Ovary (tissue), 9 donors: ENCODE measurements around the gene TP73. TPM values are rescaled to one million over a fixed set of nuclear protein-coding genes. Genes with fewer than 3 reads are reported as not detected.

Source experiments
- DNase-seq, 5 donors: peaks; one replicate each; pipeline ENCODE4 v3.0.0-alpha.2; 2019 to 2020
- H3K27ac ChIP-seq, 2 donors: fragments of 200-600 bp; one replicate each; pipeline versions ENCODE4 v1.5.1 to v1.8.0; 2019 to 2022
- H3K27me3 ChIP-seq: fragments of 200-600 bp; one replicate; pipeline ENCODE4 v1.8.0; 2022
- H3K36me3 ChIP-seq: fragments of 200-600 bp; sonication (generic); one replicate; pipeline ENCODE4 v1.5.1; 2019
- H3K4me1 ChIP-seq: one replicate; pipeline ENCODE4 v1.8.1; 2013; ENCODE audit warnings: mild to moderate bottlenecking, moderate library complexity; ENCODE audit not compliant: insufficient read depth
- H3K4me3 ChIP-seq: fragments of 200-600 bp; sonication (generic); one replicate; pipeline ENCODE4 v1.5.1; 2017
- H3K9me3 ChIP-seq, 2 donors: fragments of 200-600 bp in 1 of 2; sonication (generic) in 1 of 2; one replicate each; pipeline versions ENCODE4 v1.5.1 to v1.8.1; 2013 to 2019; ENCODE audit warnings: mild to moderate bottlenecking in 1 of 2, moderate library complexity in 1 of 2
- CTCF ChIP-seq, 3 donors: fragments of 450-650 bp in 2 of 3; fragments of 200-600 bp in 1 of 3; IDR thresholded peaks; one replicate each; pipeline versions ENCODE4 v1.5.1 to v1.8.0; 2016 to 2022; ENCODE audit warnings: antibody characterized with exemption in 3 of 3, mild to moderate bottlenecking in 1 of 3
- EP300 ChIP-seq: sonication (generic); formaldehyde crosslinking; IDR thresholded peaks from one replicate; pipeline ENCODE4 v1.6.1; 2017; ENCODE audit warnings: antibody characterized with exemption
- POLR2A ChIP-seq: fragments of 450-650 bp; IDR thresholded peaks from one replicate; pipeline ENCODE4 v1.6.1; 2017; ENCODE audit warnings: antibody characterized with exemption, mild to moderate bottlenecking, moderate library complexity
- WGBS, 3 donors: extraction: QIAGEN DNeasy Blood & Tissue Kit in 1 of 3; methylation state at CpG; one replicate each; pipeline versions ENCODE4 v1.1.5 to v1.1.7; 2013 to 2017; 5-methylcytosine and 5-hydroxymethylcytosine counted together
- intact Hi-C, 4 donors: fragments of 100-400 bp; cut with DNase I; formaldehyde crosslinking; loops; one replicate each; pipeline versions ENCODE4 v1.11.0 to v1.15.1; 2022 to 2023
- polyA plus RNA-seq, 2 donors: library from polyadenylated mRNA; stranded (reverse); fragments of 200-250 nt in 1 of 2; fragments of 350-450 nt in 1 of 2; fragmentation: Illumina TruSeq in 1 of 2; extraction: RNeasy Lipid Tissue Mini Kit (QIAGEN cat#74804) in 1 of 2; gene quantifications; one replicate each; pipeline ENCODE4 v1.2.3, GENCODE V29; 2013 to 2014
- total RNA-seq, 7 donors: library from RNA; depleted of rRNA in 2 of 7; stranded (reverse); fragments of >200 nt in 2 of 7; fragmentation: NEBNext Ultra II Directional in 3 of 7; extraction: Animal tissue kit (Norgen Biotek cat#: 25700) in 3 of 7; gene quantifications; one replicate each; pipeline versions ENCODE4 v1.1.0 to v1.2.4, GENCODE V29; 2016 to 2023
- donor health status: DM: no; HTN: no; CAD: no; lungs with moderate emphysema.
- donor health status: DM: no; HTN: no; CAD: no.
- donor health status: Bipolar disorder and iron deficiency.
- donor health status: DM: yes; HTN: yes; CAD: no.
- donor health status: DM: no; HTN: no; CAD: no.
- donor health status: DM: yes; HTN: yes; CAD: no.

TP73 gene
- total and polyA plus RNA-seq, 9 donors, result 0.03 to 7.5 (median 0.42) TPM

GRCh38 chr1:3759164-3759563, 106.8 kb downstream of the TP73 start:
- H3K27me3 ChIP-seq, result peaks cover 2% of the 10 kb centered on the region

GRCh38 chr1:3759796-3760195, 107.5 kb downstream of the TP73 start:
- intact Hi-C loops, result no loop called here
- DNase-seq, result no peak
- H3K4me1 ChIP-seq, result no peaks in the 10 kb centered on the region
- no peaks in the 10 kb centered on the region for H3K9me3 ChIP-seq
- no peaks in the 10 kb centered on the region for H3K36me3 ChIP-seq
- no peak for TF ChIP-seq EP300
- WGBS, 3 donors, result 54 to 68% (median 60%) methylated on average over 6 of the region's 6 CpGs
- H3K4me3 ChIP-seq, result no peak overlapping the region
- no peak overlapping the region for H3K27ac ChIP-seq
- H3K27me3 ChIP-seq, result peaks cover 2% of the 10 kb centered on the region

More at GRCh38 chr1:3759164-3759563, 106.8 kb downstream of the TP73 start:
- Histone ChIP-seq H3K27ac (no peak overlapping the region), H3K4me1 (no peaks in the 10 kb centered on the region), H3K36me3 (no peaks in the 10 kb centered on the region), H3K9me3 (no peaks in the 10 kb centered on the region), H3K4me3 (no peak overlapping the region)
- WGBS, 3 donors, result 71 to 82% (median 74%) methylated on average over 6 of the region's 6 CpGs
- no peak for DNase-seq
- no peak for TF ChIP-seq POLR2A
- TF ChIP-seq EP300, result no peak
- TF ChIP-seq CTCF (IDR thresholded peaks at IDR 0.05), result no peak
- intact Hi-C loops, result no loop called here

- Histone ChIP-seq H3K36me3 (no peaks in the 10 kb centered on the region), H3K27me3 (peaks cover 2% of the 10 kb centered on the region), H3K4me1 (no peaks in the 10 kb centered on the region), H3K27ac (no peak overlapping the region), H3K4me3 (no peak overlapping the region), H3K9me3 (no peaks in the 10 kb centered on the region)
- 78 to 81% (median 79%) methylated on average over 17 of the region's 17 CpGs for WGBS, 3 donors
- DNase-seq, result no peak
- intact Hi-C loops, result no loop called here
- no peak for TF ChIP-seq CTCF (IDR thresholded peaks at IDR 0.05)
- no peak for TF ChIP-seq POLR2A
- TF ChIP-seq EP300, result no peak
Observed at GRCh38 chr1:3761296-3762010, 109.1 kb downstream of the TP73 start.

GRCh38 chr1:3762151-3762872, 110.0 kb downstream of the TP73 start:
- TF ChIP-seq EP300 (no peak), CTCF (IDR thresholded peaks at IDR 0.05) (no peak), POLR2A (no peak)
- Histone ChIP-seq H3K27ac (no peak overlapping the region), H3K36me3 (no peaks in the 10 kb centered on the region), H3K9me3 (no peaks in the 10 kb centered on the region), H3K27me3 (no peaks in the 10 kb centered on the region), H3K4me3 (no peak overlapping the region), H3K4me1 (no peaks in the 10 kb centered on the region)
- intact Hi-C loops, result no loop called here
- no peak for DNase-seq
- WGBS, 3 donors, result 70 to 81% (median 75%) methylated on average over 15 of the region's 15 CpGs

DNA sequence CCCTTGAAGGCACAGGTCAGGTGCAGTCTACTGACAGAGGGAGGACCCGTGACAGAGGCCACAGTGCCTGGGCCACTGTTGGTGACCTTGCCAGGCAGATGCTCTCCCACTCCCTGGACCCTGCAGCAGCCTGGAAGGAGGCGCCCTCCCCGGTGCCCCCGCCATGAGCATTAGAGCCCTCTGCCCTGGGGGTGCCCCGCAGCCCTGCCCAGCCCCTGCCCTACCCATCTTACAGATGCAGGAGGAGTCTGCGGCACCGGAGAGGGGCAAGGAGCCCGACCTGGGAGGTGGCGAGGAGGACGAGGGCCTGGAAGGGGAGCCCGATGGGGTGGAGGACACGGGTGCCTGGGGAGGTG, 110.5 kb downstream of the TP73 start:
- no peaks in the 10 kb centered on the region for H3K27me3 ChIP-seq
- intact Hi-C loops, result no loop called here

More for the DNA sequence above, 110.5 kb downstream of the TP73 start:
- Histone ChIP-seq H3K4me1 (no peaks in the 10 kb centered on the region), H3K9me3 (no peaks in the 10 kb centered on the region), H3K4me3 (no peak overlapping the region), H3K36me3 (no peaks in the 10 kb centered on the region), H3K27ac (no peak overlapping the region)
- DNase-seq, result no peak
- WGBS, 3 donors, result 70 to 82% (median 75%) methylated on average over 11 to 12 of the region's 12 CpGs
- TF ChIP-seq CTCF (IDR thresholded peaks at IDR 0.05) (no peak), EP300 (no peak), POLR2A (no peak)
